ENCODE results near the gene RLN2.

- no peak for TF ChIP-seq CTCF (IDR thresholded peaks at IDR 0.05)
- no peak for TF ChIP-seq POLR2A (IDR thresholded peaks at IDR 0.05)
- TF ChIP-seq EP300 (IDR thresholded peaks at IDR 0.05) = no peak
Observed at GRCh38 chr9:5278486-5278885, 26.0 kb downstream of the RLN2 start.

Measured in gastroesophageal sphincter (tissue), 3 donors.